Ectodermal cell (in vitro differentiated cells): ENCODE data around the gene ELMO1.

Experiments
- H3K27ac ChIP-seq: 2 replicates; pipeline ENCODE4 v1.7.0; 2013; ENCODE audit warnings: mild to moderate bottlenecking, low read depth, low read length; ENCODE audit not compliant: insufficient read depth, poor library complexity, severe bottlenecking
- H3K27me3 ChIP-seq: 2 replicates; pipeline ENCODE4 v1.7.0; 2013; ENCODE audit warnings: mild to moderate bottlenecking, low read length; ENCODE audit not compliant: insufficient read depth, control insufficient read depth, poor library complexity, severe bottlenecking
- H3K36me3 ChIP-seq: one replicate; pipeline ENCODE4 v1.7.0; 2013; ENCODE audit warnings: low read length; ENCODE audit not compliant: control insufficient read depth, insufficient read depth
- H3K4me1 ChIP-seq: one replicate; pipeline ENCODE4 v1.7.0; 2013; ENCODE audit warnings: low read length; ENCODE audit not compliant: control insufficient read depth, insufficient read depth
- H3K4me3 ChIP-seq: 2 replicates; pipeline ENCODE4 v1.7.0; 2013; ENCODE audit warnings: low read depth, low read length, control low read depth; ENCODE audit not compliant: insufficient read depth
- H3K9me3 ChIP-seq: 2 replicates; pipeline ENCODE4 v1.7.0; 2013; ENCODE audit warnings: mild to moderate bottlenecking, low read length, moderate library complexity; ENCODE audit not compliant: control insufficient read depth
- WGBS, 2 experiments: methylation state at CpG; one replicate each; pipeline ENCODE4 v1.1.7; 2013; ENCODE audit warnings: missing lambda C conversion rate in 2 of 2; 5-methylcytosine and 5-hydroxymethylcytosine counted together

Gene ELMO1

GRCh38 chr7:37411444-37412034 lies 37.1 kb downstream of the ELMO1 start:
- H3K4me3 ChIP-seq = no peak overlapping the region
- no peak overlapping the region for H3K27ac ChIP-seq
- WGBS, 2 experiments = 89 to 98% methylated on average over 3 to 4 of the region's 4 CpGs
- H3K9me3 ChIP-seq = no peaks in the 10 kb centered on the region
- H3K36me3 ChIP-seq = no peaks in the 10 kb centered on the region
- no peaks in the 10 kb centered on the region for H3K4me1 ChIP-seq
- no peaks in the 10 kb centered on the region for H3K27me3 ChIP-seq

- H3K27ac ChIP-seq = no peak overlapping the region
- H3K9me3 ChIP-seq = no peaks in the 10 kb centered on the region
- no peak overlapping the region for H3K4me3 ChIP-seq
- no peaks in the 10 kb centered on the region for H3K27me3 ChIP-seq
- no peaks in the 10 kb centered on the region for H3K4me1 ChIP-seq
- 50% methylated on average over 1 of the region's 1 CpG; no CpG with 5 or more reads in 1 of the 2 experiments for WGBS, 2 experiments
- no peaks in the 10 kb centered on the region for H3K36me3 ChIP-seq
Measured at GRCh38 chr7:37410305-37411229, 38.1 kb downstream of the ELMO1 start.

DNA sequence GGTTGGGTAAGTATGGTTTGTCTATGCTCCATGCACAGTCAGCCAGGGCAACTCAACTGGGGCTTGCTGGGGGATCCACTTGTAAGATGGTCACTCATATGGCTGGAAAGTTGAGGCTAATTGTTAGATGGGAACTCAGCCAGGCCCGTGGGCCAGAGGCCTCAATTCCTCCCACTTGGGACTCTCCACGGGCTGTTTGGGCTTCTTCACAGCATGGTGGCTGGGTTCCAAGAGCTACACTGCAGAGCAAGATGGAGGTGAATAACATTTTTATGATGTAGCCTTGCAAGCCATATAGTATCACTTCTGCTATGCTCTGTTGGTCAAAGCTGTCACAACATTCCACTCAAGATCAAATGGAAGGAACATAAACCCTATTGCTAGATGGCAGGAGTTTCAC lies 39.2 kb downstream of the ELMO1 start:
- Histone ChIP-seq H3K36me3 (no peaks in the 10 kb centered on the region), H3K4me3 (no peak overlapping the region), H3K27me3 (no peaks in the 10 kb centered on the region), H3K4me1 (no peaks in the 10 kb centered on the region), H3K27ac (no peak overlapping the region), H3K9me3 (no peaks in the 10 kb centered on the region)
- WGBS, 2 experiments = 66 to 85% methylated on average over 2 of the region's 2 CpGs

GRCh38 chr7:37408291-37409228 lies 40.1 kb downstream of the ELMO1 start:
- Histone ChIP-seq H3K36me3 (no peaks in the 10 kb centered on the region), H3K4me1 (no peaks in the 10 kb centered on the region), H3K9me3 (no peaks in the 10 kb centered on the region), H3K27me3 (no peaks in the 10 kb centered on the region), H3K27ac (no peak overlapping the region), H3K4me3 (no peak overlapping the region)
- 93 to 94% methylated on average over 12 to 13 of the region's 13 CpGs for WGBS, 2 experiments

- Histone ChIP-seq H3K4me3 (no peak overlapping the region), H3K4me1 (no peaks in the 10 kb centered on the region), H3K36me3 (no peaks in the 10 kb centered on the region), H3K27me3 (no peaks in the 10 kb centered on the region), H3K27ac (no peak overlapping the region), H3K9me3 (no peaks in the 10 kb centered on the region)
- 76 to 77% methylated on average over 9 of the region's 9 CpGs for WGBS, 2 experiments
Measured at GRCh38 chr7:37405603-37406122, 43.0 kb downstream of the ELMO1 start.

DNA sequence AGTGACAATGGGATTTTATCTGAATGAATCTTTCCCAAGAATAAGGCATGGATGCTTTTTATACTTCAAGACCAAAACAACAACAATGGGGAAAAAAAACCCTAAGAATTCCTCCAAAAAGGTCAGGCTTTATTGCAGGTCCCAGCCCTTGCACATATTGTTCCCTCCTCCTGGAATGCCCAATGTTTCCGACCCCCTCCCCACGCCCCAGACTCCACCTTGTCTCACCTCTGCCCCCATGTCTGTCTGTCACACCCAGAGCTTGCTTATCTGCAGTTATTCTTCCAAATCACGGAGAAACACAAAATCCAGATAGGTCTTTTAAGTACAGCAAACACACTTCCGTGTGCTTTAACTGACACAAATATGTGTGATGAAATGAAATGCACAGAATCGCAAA lies 43.5 kb downstream of the ELMO1 start:
- Histone ChIP-seq H3K27me3 (no peaks in the 10 kb centered on the region), H3K9me3 (no peaks in the 10 kb centered on the region), H3K36me3 (no peaks in the 10 kb centered on the region), H3K27ac (no peak overlapping the region), H3K4me1 (no peaks in the 10 kb centered on the region), H3K4me3 (no peak overlapping the region)
- 90% methylated on average over 5 of the region's 5 CpGs for WGBS, 2 experiments

GRCh38 chr7:37399876-37400421 lies 48.7 kb downstream of the ELMO1 start:
- no peaks in the 10 kb centered on the region for H3K36me3 ChIP-seq
- no peak overlapping the region for H3K27ac ChIP-seq
- 87 to 90% methylated on average over 3 of the region's 3 CpGs for WGBS, 2 experiments
- no peaks in the 10 kb centered on the region for H3K9me3 ChIP-seq
- H3K27me3 ChIP-seq = no peaks in the 10 kb centered on the region
- H3K4me1 ChIP-seq = peaks cover 8% of the 10 kb centered on the region
- no peak overlapping the region for H3K4me3 ChIP-seq

GRCh38 chr7:37398403-37398802 lies 50.3 kb downstream of the ELMO1 start:
- no peaks in the 10 kb centered on the region for H3K36me3 ChIP-seq
- H3K4me1 ChIP-seq = peaks cover 8% of the 10 kb centered on the region
- H3K4me3 ChIP-seq = no peak overlapping the region
- 71 to 78% methylated on average over 6 of the region's 6 CpGs for WGBS, 2 experiments
- H3K9me3 ChIP-seq = no peaks in the 10 kb centered on the region
- no peak overlapping the region for H3K27ac ChIP-seq
- no peaks in the 10 kb centered on the region for H3K27me3 ChIP-seq

DNA sequence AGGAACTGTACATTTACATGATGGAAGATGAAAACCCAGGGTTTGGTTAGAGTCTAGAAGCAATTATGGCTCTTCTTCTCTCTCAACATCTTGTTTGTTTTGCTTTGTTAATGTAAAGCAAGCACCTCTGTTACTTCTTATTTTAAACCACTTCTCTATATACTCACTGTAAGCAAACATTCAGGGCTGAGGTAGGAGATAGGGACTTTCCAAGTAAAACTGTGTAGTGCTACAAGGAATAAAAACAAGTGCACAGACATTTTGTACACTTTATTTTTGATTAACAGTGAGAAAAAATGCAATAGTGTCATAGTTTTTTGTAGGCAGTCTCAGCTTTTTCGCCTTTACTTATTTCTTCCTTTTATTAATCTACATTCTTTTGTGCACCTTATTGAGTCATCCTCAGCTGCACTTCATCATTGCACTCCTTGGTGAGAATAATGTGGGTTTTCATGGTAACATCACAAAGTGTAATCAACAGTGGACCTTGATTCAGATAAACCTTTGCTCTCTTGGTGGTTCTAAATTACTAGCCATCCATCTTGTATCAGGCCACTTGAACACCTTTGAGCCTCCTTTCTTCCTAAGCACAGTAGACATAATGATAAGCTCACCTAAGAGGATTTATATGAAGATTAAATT lies 52.9 kb downstream of the ELMO1 start:
- Histone ChIP-seq H3K27ac (no peak overlapping the region), H3K9me3 (no peaks in the 10 kb centered on the region), H3K36me3 (no peaks in the 10 kb centered on the region), H3K4me3 (no peak overlapping the region), H3K4me1 (peaks cover 8% of the 10 kb centered on the region), H3K27me3 (no peaks in the 10 kb centered on the region)
- 100% methylated on average over 1 of the region's 1 CpG; no CpG with 5 or more reads in 1 of the 2 experiments for WGBS, 2 experiments
